Fibroblast of mammary gland (primary cell): ENCODE results near the gene RAVER1.
"Not testable (repeated sequence)": the region's sequence is repeated elsewhere in the genome, so short reads cannot be mapped to it uniquely, and the experiment has no call there.

Experiments used
- DNase-seq: peaks from one replicate; pipeline ENCODE4 v3.0.0-alpha.2; 2010; ENCODE audit warnings: low read depth
- H3K4me3 ChIP-seq: 2 replicates; pipeline ENCODE4 v1.5.1; 2011; ENCODE audit warnings: low read depth, mild to moderate bottlenecking, low read length, moderate library complexity; ENCODE audit not compliant: control insufficient read depth
- CTCF ChIP-seq: conservative IDR thresholded peaks from 2 replicates; pipeline ENCODE4 v1.5.1; 2011; ENCODE audit warnings: low read depth, low read length, inconsistent platforms; ENCODE audit not compliant: control insufficient read depth, insufficient read depth

RAVER1 gene

GRCh38 chr19:10368101-10368803 is 34.9 kb upstream of the RAVER1 start:
- H3K4me3 ChIP-seq = no peak overlapping the region
- no peak for TF ChIP-seq CTCF
- DNase-seq = no peak

- DNase-seq, H3K4me3 ChIP-seq: not testable (repeated sequence)
Measured at GRCh38 chr19:10366950-10367512, 33.7 kb upstream of the RAVER1 start.

- no peak for DNase-seq
- H3K4me3 ChIP-seq = no peak overlapping the region
- no peak for TF ChIP-seq CTCF
Measured at GRCh38 chr19:10365518-10365917, 32.2 kb upstream of the RAVER1 start.

GRCh38 chr19:10364644-10365043 is 31.3 kb upstream of the RAVER1 start:
- no peak for TF ChIP-seq CTCF
- DNase-seq = no peak
- no peak overlapping the region for H3K4me3 ChIP-seq

GRCh38 chr19:10363789-10364281 is 30.5 kb upstream of the RAVER1 start:
- H3K4me3 ChIP-seq = no peak overlapping the region
- no peak for TF ChIP-seq CTCF
- no peak for DNase-seq

- no peak for TF ChIP-seq CTCF
- no peak for DNase-seq
- no peak overlapping the region for H3K4me3 ChIP-seq
Measured at GRCh38 chr19:10362259-10362658, 28.9 kb upstream of the RAVER1 start.

- H3K4me3 ChIP-seq = no peak overlapping the region
- no peak for DNase-seq
- TF ChIP-seq CTCF = no peak
Measured at GRCh38 chr19:10361569-10362011, 28.3 kb upstream of the RAVER1 start.
